Gastrocnemius medialis (tissue), 4 donors: ENCODE data around the gene ERO1B. TPM values are rescaled to one million over a fixed set of nuclear protein-coding genes. Genes with fewer than 3 reads are reported as not detected.
"Not testable (repeated sequence)": the region's sequence is repeated elsewhere in the genome, so short reads cannot be mapped to it uniquely, and the experiment has no call there.

Experiments
- ATAC-seq, 2 donors: fragments of 150-250 bp; one replicate each; pipeline ENCODE4 v1.9.1; 2016
- DNase-seq, 2 donors: peaks; one replicate each; pipeline ENCODE4 v3.0.0-alpha.2; 2019
- H3K27ac ChIP-seq, 4 donors: fragments of 200-600 bp; sonication (generic); 1 replicate in 1 of 4; 2 replicates in 3 of 4; pipeline ENCODE4 v1.5.1; 2016 to 2018; ENCODE audit warnings: mild to moderate bottlenecking in 2 of 4, moderate library complexity in 1 of 4
- H3K27me3 ChIP-seq, 3 donors: fragments of 200-600 bp; sonication (generic) in 2 of 3; 1 replicate in 1 of 3; 2 replicates in 2 of 3; pipeline versions ENCODE4 v1.5.1 to v1.6.0; 2016 to 2019; ENCODE audit warnings: mild to moderate bottlenecking in 1 of 3, moderate library complexity in 1 of 3
- H3K36me3 ChIP-seq, 2 donors: fragments of 200-600 bp; sonication (generic) in 1 of 2; one replicate each; pipeline ENCODE4 v1.5.1; 2017 to 2018
- H3K4me1 ChIP-seq, 2 donors: fragments of 200-600 bp; sonication (generic) in 1 of 2; one replicate each; pipeline ENCODE4 v1.5.1; 2016 to 2017; ENCODE audit warnings: mild to moderate bottlenecking in 2 of 2
- H3K4me3 ChIP-seq, 4 donors: fragments of 200-600 bp; sonication (generic) in 3 of 4; 1 replicate in 1 of 4; 2 replicates in 3 of 4; pipeline ENCODE4 v1.5.1; 2016 to 2019; ENCODE audit warnings: mild to moderate bottlenecking in 2 of 4
- H3K9me3 ChIP-seq, 3 donors: fragments of 200-600 bp; sonication (generic) in 2 of 3; 1 replicate in 1 of 3; 2 replicates in 2 of 3; pipeline ENCODE4 v1.5.1; 2016 to 2019
- POLR2A ChIP-seq, 2 donors: fragments of 450-650 bp; IDR thresholded peaks; one replicate each; pipeline ENCODE4 v1.6.1; 2017; ENCODE audit warnings: antibody characterized with exemption in 2 of 2, mild to moderate bottlenecking in 2 of 2, moderate library complexity in 2 of 2
- in situ Hi-C, 4 donors: fragments of 200-750 bp; cut with MboI; loops; one replicate each; pipeline versions ENCODE4 v1.15.0 to v1.8.0; 2017; ENCODE audit warnings: low sequenced_read_pairs in 4 of 4
- intact Hi-C: fragments of 100-400 bp; cut with DNase I; formaldehyde crosslinking; loops from one replicate; pipeline ENCODE4 v1.15.1; 2023; ENCODE audit warnings: low total_unique reads
- total RNA-seq, 4 donors: library from RNA; depleted of rRNA; stranded (reverse); fragments of >200 nt; gene quantifications; one replicate each; pipeline versions ENCODE4 v1.1.0 to v1.2.3, GENCODE V29; 2016
- TF ChIP-seq, protein P1 (sequence below), 5 experiments: fragments of 450-650 bp in 3 of 5; fragments of 200-600 bp in 2 of 5; sonication (generic) in 2 of 5; IDR thresholded peaks in 4 of 5; conservative IDR thresholded peaks in 1 of 5; 1 replicate in 4 of 5; 2 replicates in 1 of 5; pipeline ENCODE4 v1.5.1; 2016 to 2019; ENCODE audit warnings: antibody characterized with exemption in 5 of 5, mild to moderate bottlenecking in 3 of 5, moderate library complexity in 3 of 5

Gene ERO1B
- total RNA-seq, 4 donors from 2014 or later = 3.6 to 10.2 (median 5.8) TPM

DNA sequence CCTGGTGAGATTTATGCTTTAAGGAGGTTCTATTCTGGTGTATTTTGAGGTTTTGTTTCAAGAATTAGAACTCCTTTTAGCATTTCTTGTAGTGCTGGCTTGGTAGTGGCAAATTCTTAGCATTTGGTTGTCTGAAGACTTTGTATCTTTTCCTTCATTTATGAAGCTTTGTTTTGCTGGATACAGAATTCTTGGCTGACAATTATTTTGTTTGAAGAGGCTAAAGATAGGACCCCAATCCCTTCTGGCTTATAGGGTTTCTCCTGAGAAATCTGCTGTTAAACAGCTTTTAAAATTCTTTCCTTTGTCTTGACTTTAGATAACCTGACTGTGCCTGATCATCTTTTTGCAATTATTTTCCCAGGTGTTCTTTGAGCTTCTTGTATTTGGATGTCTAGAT, 80.8 kb downstream of the ERO1B start:
- Histone ChIP-seq H3K36me3 (no peaks in the 10 kb centered on the region), H3K27ac (no peak overlapping the region), H3K9me3 (peaks cover 0 to 9% (median 0%) of the 10 kb centered on the region in 3 donors), H3K27me3 (no peaks in the 10 kb centered on the region), H3K4me3 (no peak overlapping the region), H3K4me1 (no peaks in the 10 kb centered on the region)
- DNase-seq (no peak), ATAC-seq (no peak)
- in situ Hi-C loops (no loop called here), intact Hi-C loops (no loop called here)
- no peak for TF ChIP-seq POLR2A (IDR thresholded peaks at IDR 0.05)
- TF ChIP-seq, protein P1, sequence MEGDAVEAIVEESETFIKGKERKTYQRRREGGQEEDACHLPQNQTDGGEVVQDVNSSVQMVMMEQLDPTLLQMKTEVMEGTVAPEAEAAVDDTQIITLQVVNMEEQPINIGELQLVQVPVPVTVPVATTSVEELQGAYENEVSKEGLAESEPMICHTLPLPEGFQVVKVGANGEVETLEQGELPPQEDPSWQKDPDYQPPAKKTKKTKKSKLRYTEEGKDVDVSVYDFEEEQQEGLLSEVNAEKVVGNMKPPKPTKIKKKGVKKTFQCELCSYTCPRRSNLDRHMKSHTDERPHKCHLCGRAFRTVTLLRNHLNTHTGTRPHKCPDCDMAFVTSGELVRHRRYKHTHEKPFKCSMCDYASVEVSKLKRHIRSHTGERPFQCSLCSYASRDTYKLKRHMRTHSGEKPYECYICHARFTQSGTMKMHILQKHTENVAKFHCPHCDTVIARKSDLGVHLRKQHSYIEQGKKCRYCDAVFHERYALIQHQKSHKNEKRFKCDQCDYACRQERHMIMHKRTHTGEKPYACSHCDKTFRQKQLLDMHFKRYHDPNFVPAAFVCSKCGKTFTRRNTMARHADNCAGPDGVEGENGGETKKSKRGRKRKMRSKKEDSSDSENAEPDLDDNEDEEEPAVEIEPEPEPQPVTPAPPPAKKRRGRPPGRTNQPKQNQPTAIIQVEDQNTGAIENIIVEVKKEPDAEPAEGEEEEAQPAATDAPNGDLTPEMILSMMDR (IDR thresholded peaks at IDR 0.05 in 4 of 5, conservative IDR thresholded peaks at IDR 0.05 in 1 of 5) = no peak

DNA sequence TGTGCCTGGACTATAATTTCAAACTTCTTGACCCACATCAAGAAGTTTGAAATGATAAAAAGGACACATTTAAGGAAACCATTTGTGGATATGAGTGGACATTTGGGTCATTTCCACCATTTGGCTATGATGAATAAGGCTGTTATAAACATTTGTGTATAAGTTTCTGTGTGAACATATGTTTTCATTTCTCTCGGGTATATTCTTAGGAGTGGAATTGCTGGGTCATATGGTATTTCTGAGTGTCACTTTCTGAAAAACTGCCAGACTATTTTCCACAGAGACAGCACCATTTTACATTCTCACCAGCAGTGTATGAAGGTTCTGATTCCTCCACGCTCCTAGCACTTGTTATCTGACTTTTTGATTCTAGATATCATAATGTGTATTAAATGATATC, 88.6 kb downstream of the ERO1B start:
- in situ Hi-C loops (no loop called here), intact Hi-C loops (no loop called here)
- ATAC-seq (no peak), DNase-seq (no peak)
- no peaks in the 10 kb centered on the region for H3K9me3 ChIP-seq
- H3K27ac ChIP-seq = no peak overlapping the region
- H3K27me3 ChIP-seq = no peaks in the 10 kb centered on the region
- H3K4me1 ChIP-seq = no peaks in the 10 kb centered on the region
- TF ChIP-seq, protein P1 (IDR thresholded peaks at IDR 0.05 in 4 of 5, conservative IDR thresholded peaks at IDR 0.05 in 1 of 5) = no peak
- TF ChIP-seq POLR2A (IDR thresholded peaks at IDR 0.05) = no peak
- H3K36me3 ChIP-seq = no peaks in the 10 kb centered on the region
- no peak overlapping the region for H3K4me3 ChIP-seq

DNA sequence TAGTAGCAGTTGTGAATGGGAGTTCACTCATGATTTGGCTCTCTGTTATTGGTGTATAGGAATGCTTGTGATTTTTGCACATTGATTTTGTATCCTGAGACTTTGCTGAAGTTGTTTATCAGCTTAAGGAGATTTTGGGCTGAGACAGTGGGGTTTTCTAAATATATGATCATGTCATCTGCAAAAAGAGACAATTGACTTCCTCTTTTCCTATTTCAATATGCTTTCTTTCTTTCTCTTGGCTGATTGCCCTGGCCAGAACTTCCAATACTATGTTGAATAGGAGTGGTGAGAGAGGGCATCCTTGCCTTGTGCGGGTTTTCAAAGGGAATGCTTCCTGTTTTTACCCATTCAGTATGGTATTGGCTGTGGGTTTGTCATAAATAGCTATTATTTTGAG, 93.7 kb downstream of the ERO1B start:
- ATAC-seq, in situ Hi-C loops, H3K4me1 ChIP-seq, H3K4me3 ChIP-seq, H3K27me3 ChIP-seq, H3K27ac ChIP-seq, H3K36me3 ChIP-seq, intact Hi-C loops, H3K9me3 ChIP-seq, DNase-seq: not testable (repeated sequence)

DNA sequence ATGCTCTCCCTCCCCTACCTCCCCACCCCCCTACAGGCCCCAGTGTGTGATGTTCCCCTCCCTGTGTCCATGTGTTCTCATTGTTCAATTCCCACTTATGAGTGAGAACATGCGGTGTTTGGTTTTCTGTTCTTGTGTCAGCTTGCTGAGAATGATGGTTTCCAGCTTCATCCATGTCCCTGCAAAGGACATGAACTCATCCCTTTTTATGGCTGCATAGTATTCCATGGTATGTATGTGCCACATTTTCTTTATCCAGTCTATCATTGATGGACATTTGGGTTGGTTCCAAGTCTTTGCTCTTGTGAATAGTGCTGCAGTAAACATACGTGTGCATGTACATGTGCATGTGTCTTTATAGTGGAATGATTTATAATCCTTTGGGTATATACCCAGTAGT, 95.3 kb downstream of the ERO1B start:
- H3K9me3 ChIP-seq, H3K4me3 ChIP-seq, DNase-seq, H3K36me3 ChIP-seq, H3K27me3 ChIP-seq, H3K27ac ChIP-seq, intact Hi-C loops, ATAC-seq, in situ Hi-C loops, H3K4me1 ChIP-seq: not testable (repeated sequence)

DNA sequence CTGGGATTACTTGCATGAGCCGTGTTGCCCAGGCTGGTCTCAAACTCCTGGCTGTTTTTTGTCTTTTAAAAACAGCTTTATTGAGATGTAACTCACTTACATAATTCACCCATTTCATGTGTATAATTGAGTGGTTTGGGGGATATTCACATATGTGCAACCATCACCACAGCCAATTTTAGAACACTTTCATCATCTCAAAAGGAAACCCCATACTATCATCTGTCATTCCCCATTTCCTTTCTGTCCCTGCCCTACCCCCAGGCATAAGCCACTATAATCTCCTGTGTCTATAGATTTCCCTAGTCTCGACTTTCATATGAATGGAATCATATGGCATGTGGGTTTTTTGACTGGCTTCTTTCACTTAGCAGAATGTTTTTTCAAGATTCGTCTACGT, 96.1 kb downstream of the ERO1B start:
- Histone ChIP-seq H3K9me3 (no peaks in the 10 kb centered on the region), H3K4me3 (no peak overlapping the region), H3K27me3 (no peaks in the 10 kb centered on the region), H3K4me1 (no peaks in the 10 kb centered on the region), H3K27ac (no peak overlapping the region), H3K36me3 (no peaks in the 10 kb centered on the region)
- in situ Hi-C loops (no loop called here), intact Hi-C loops (no loop called here)
- ATAC-seq = no peak
- TF ChIP-seq, protein P1 (IDR thresholded peaks at IDR 0.05 in 4 of 5, conservative IDR thresholded peaks at IDR 0.05 in 1 of 5) = no peak
- no peak for TF ChIP-seq POLR2A (IDR thresholded peaks at IDR 0.05)
- DNase-seq = no peak

DNA sequence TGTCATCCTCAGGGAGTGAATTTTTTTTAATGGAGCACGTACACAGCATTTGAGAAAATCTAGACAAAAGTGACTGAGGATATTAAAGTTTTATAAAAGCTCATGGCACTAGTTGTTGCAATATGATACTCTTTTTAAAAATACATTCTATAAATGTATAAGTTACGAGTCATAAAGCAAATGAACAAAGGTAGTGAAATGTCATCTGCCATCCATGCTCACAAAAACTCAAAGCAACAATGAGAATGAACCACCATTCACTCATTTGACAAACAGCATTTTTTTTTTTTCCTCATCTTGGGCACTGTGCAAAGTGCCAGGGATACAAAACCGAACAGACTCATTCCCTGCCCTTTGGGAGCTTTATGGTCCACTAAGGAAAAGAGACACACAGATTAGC, 100.7 kb downstream of the ERO1B start:
- H3K27me3 ChIP-seq = no peaks in the 10 kb centered on the region
- in situ Hi-C loops (no loop called here), intact Hi-C loops (no loop called here)
- ATAC-seq (no peak), DNase-seq (no peak)
- no peak overlapping the region for H3K4me3 ChIP-seq
- TF ChIP-seq, protein P1 (IDR thresholded peaks at IDR 0.05 in 4 of 5, conservative IDR thresholded peaks at IDR 0.05 in 1 of 5) = no peak
- no peak for TF ChIP-seq POLR2A (IDR thresholded peaks at IDR 0.05)
- H3K4me1 ChIP-seq = no peaks in the 10 kb centered on the region
- H3K36me3 ChIP-seq = no peaks in the 10 kb centered on the region
- H3K9me3 ChIP-seq = no peaks in the 10 kb centered on the region
- no peak overlapping the region for H3K27ac ChIP-seq
